Astrocyte of the cerebellum (primary cell): ENCODE data around the gene HEPN1.

Experiments used
- DNase-seq: peaks from one replicate; pipeline ENCODE4 v3.0.0-alpha.2; 2011; ENCODE audit warnings: low read depth
- H3K4me3 ChIP-seq: 2 replicates; pipeline ENCODE4 v1.5.1; 2011; ENCODE audit warnings: mild to moderate bottlenecking, low read depth, low read length, moderate library complexity
- CTCF ChIP-seq: IDR thresholded peaks from 2 replicates; pipeline ENCODE4 v1.5.1; 2012; ENCODE audit warnings: low read length, low read depth, moderate library complexity, mild to moderate bottlenecking; ENCODE audit errors: missing control alignments
- in situ Hi-C: cut with HindIII; loops from 2 replicates; pipeline ENCODE4 v1.10.0; 2017; ENCODE audit warnings: low sequenced_read_pairs

The HEPN1 gene

GRCh38 chr11:124918950-124919349 lies at the start of gene HEPN1:
Gene HEPN1, plus strand, starts transcription at chr11:124919250.
- no peak for DNase-seq
- in situ Hi-C loops, result no loop called here
- no peak for TF ChIP-seq CTCF
- H3K4me3 ChIP-seq, result no peak within 1 kb of the TSS

GRCh38 chr11:124869331-124869730 lies 49.7 kb upstream of the HEPN1 start:
- TF ChIP-seq CTCF, result no peak
- in situ Hi-C loops, result no loop called here
- no peak overlapping the region for H3K4me3 ChIP-seq
- DNase-seq, result no peak

GRCh38 chr11:124869856-124870387 lies 49.1 kb upstream of the HEPN1 start:
- H3K4me3 ChIP-seq, result no peak overlapping the region
- in situ Hi-C loops, result no loop called here
- DNase-seq, result no peak
- no peak for TF ChIP-seq CTCF

- H3K4me3 ChIP-seq, result no peak overlapping the region
- TF ChIP-seq CTCF, result no peak
- in situ Hi-C loops, result no loop called here
- no peak for DNase-seq
These were observed 48.6 kb upstream of the HEPN1 start for GRCh38 chr11:124870430-124870829.

GRCh38 chr11:124872280-124872679 lies 46.8 kb upstream of the HEPN1 start:
- DNase-seq, result no peak
- in situ Hi-C loops, result no loop called here
- no peak for TF ChIP-seq CTCF
- H3K4me3 ChIP-seq, result no peak overlapping the region

GRCh38 chr11:124872741-124873140 lies 46.3 kb upstream of the HEPN1 start:
- TF ChIP-seq CTCF, result no peak
- DNase-seq, result no peak
- no peak overlapping the region for H3K4me3 ChIP-seq
- in situ Hi-C loops, result no loop called here

- in situ Hi-C loops, result no loop called here
- no peak for DNase-seq
- no peak overlapping the region for H3K4me3 ChIP-seq
- no peak for TF ChIP-seq CTCF
These were observed 45.1 kb upstream of the HEPN1 start for GRCh38 chr11:124873951-124874350.
